ENCODE measurements around the gene MAGI2.

DNA sequence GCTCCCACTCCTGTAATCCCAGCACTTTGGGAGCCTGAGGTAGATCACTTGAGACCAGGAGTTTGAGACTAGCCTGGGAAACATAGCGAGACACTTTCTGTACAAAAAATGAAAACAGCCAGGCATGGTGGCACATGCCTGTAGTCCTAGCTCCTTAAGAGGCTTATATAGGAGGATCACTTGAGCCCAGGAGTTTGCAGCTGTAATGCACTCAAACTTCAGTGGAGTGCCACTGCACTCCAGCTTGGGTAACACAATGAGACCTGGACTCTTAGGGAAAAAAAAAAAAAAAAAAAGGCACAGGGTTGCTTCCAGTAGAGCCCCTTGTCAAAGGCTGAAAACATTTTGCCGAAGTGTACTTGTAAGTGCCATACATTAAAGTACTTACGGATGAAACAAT, 1459.6 kb downstream of the MAGI2 start:
- TF ChIP-seq, protein P1, sequence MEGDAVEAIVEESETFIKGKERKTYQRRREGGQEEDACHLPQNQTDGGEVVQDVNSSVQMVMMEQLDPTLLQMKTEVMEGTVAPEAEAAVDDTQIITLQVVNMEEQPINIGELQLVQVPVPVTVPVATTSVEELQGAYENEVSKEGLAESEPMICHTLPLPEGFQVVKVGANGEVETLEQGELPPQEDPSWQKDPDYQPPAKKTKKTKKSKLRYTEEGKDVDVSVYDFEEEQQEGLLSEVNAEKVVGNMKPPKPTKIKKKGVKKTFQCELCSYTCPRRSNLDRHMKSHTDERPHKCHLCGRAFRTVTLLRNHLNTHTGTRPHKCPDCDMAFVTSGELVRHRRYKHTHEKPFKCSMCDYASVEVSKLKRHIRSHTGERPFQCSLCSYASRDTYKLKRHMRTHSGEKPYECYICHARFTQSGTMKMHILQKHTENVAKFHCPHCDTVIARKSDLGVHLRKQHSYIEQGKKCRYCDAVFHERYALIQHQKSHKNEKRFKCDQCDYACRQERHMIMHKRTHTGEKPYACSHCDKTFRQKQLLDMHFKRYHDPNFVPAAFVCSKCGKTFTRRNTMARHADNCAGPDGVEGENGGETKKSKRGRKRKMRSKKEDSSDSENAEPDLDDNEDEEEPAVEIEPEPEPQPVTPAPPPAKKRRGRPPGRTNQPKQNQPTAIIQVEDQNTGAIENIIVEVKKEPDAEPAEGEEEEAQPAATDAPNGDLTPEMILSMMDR (IDR thresholded peaks at IDR 0.05), result no peak
- no peak for TF ChIP-seq POLR2A (IDR thresholded peaks at IDR 0.05)

Measured in body of pancreas (tissue), 4 donors.